GM12892 (cell line): Measurements from ENCODE around the gene ECE2.
"Not testable (repeated sequence)": the region's sequence is repeated elsewhere in the genome, so short reads cannot be mapped to it uniquely, and the experiment has no call there.

Experiments used
- DNase-seq: peaks from one replicate; pipeline ENCODE4 v3.0.0; 2011; ENCODE audit not compliant: insufficient read length
- FAIRE-seq: peaks from 2 replicates; lab custom pipeline; 2011; peaks lifted over from hg19 to GRCh38; lab: Jason Lieb, UNC
- POLR2A ChIP-seq: IDR thresholded peaks from 2 replicates; pipeline ENCODE4 v1.6.1; 2011; ENCODE audit warnings: low read depth, low read length, control low read depth
- POLR2AphosphoS5 ChIP-seq: IDR thresholded peaks from 2 replicates; pipeline ENCODE4 v1.6.1; 2011; ENCODE audit warnings: low read depth, low read length, control low read depth
- TAF1 ChIP-seq: IDR thresholded peaks from 2 replicates; pipeline ENCODE4 v1.6.1; 2011; ENCODE audit warnings: low read depth, mild to moderate bottlenecking, control low read depth, low read length, borderline replicate concordance

Gene ECE2

DNA sequence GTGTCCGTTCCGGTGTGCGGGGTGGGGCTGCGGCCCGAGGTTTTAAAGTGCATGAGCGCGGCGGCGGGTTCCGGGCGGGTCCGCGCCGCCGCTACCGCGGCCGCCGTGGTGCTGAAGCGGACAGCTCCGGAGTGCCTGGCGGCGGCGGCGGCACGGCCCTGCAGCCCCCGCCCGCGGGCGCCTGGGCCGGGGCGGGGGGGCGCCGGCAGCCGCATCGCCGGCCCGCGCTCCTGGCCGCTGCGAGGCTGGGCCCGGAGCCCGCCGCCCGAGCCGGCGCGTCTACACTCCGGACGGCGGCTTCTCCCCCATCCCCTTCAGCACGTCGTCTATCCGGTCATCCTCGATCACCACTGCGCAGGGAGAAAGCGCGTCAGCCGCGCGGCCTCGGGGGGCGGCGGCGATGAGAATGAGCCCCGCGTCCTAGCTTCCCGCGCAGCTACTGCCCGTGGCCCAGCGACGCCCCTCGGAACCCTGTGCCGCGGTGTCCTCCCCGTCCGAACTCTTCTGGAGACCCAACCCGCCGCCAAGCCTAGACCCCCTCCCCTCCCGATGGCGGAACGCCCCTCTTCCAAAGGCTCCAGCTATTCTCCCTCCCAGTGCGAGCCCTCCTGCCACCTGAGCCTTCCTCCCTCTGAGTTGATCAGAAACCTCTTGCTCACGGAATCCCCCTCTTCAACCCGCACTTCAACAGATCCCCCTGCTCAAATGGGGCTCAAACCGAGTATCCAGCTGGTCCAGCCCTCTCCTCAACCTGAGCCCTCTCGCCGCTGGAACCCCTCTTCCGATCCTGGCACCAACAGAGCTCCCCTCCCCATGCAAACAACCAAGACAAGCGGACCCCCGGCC, 15.7 kb upstream of the ECE2 start:
- DNase-seq (peak; percentile 58), FAIRE-seq (no peak)
- TF ChIP-seq POLR2A = no peak
- TF ChIP-seq POLR2AphosphoS5 = no peak
- TF ChIP-seq TAF1 = no peak

- DNase-seq (no peak), FAIRE-seq (no peak)
- no peak for TF ChIP-seq POLR2AphosphoS5
- no peak for TF ChIP-seq TAF1
- TF ChIP-seq POLR2A = no peak
Measured at GRCh38 chr3:184260724-184261269, 15.0 kb upstream of the ECE2 start.

DNA sequence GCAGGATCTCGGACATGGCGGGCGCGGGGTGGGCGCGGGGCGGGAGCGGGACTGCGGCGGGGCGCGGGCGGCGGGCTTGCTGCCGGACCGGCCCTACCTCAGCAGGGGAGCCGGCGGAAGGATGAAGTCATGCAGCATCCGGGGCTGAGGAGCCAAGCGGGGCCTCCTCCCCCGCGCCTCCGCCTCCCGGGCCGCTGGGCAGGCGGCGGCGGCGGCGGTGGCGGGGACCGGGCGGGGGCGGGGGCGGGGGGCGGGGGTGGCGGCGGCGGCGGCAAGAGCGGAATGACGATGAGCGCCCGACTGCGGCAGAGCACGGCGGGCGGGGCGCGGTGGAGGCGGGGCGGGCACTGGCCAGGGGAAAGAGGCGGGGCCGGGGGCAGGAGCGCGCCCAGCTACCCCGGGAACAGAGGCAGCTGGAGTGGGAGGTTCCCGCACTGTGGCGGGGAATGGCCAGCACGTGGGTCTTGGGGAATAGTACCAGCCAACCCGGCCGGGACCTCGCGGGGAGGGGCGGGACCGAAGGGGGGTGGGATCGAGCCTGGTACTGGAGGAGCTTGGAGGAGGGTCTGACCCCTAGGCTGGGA, 14.5 kb upstream of the ECE2 start, which contains the start of gene CAMK2N2:
Gene CAMK2N2, minus strand, starts transcription at position 284 of the 584 bp plus-strand sequence. Its CDS starts 268 bp downstream, at position 16.
- DNase-seq = peak; percentile 81
- no peak for FAIRE-seq
- no peak for TF ChIP-seq TAF1
- TF ChIP-seq POLR2AphosphoS5 = no peak
- TF ChIP-seq POLR2A = no peak

DNA sequence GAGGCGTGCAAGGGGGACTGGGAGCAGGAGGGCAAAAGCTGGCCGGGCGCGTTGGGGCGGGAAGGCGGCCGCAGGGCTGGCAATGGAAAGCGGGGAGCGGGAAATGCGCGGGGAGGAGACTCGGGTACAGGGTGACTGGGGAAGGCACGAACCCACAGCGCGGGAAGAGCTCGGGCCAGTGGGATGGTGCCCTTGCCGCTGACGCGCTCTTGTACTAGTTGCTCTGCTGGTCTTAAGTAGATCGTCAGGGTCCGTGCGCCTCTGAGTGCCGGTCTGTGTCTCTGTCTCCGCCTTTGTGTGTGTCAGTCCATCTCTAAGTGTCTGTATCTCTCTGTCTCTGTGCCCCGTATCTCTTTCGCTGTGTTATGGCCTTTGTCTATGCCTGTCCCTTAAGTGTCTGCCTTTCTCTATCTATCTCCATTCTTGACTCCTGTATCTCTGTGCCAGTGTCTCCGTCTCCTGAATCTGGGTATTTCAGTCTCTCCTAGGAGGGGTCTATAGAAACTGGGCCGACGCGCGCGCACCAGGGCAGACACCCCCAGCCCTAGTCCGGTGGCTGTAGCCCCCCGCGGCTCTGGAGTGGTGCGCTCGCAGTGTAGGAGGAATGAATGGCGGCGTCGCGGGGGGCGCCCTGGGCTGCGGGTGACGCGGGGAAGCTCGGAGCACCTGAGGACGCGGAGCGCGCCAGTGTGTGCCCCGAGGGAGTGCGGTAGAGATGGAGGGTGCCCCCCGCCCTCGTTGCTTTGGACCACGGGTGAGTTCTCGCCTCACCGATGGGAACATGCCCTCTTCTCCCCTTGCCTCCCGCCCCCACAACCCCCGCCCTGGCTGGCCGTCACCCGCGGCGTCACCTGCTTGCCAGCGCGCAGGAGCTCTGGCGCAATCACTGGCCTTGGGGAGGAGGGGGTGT, 13.7 kb upstream of the ECE2 start:
- FAIRE-seq = no peak
- no peak for TF ChIP-seq TAF1
- TF ChIP-seq POLR2A = no peak
- no peak for DNase-seq

GRCh38 chr3:184262764-184263179, 13.1 kb upstream of the ECE2 start:
- no peak for FAIRE-seq
- TF ChIP-seq POLR2A (no peak), POLR2AphosphoS5 (no peak), TAF1 (no peak)

DNA sequence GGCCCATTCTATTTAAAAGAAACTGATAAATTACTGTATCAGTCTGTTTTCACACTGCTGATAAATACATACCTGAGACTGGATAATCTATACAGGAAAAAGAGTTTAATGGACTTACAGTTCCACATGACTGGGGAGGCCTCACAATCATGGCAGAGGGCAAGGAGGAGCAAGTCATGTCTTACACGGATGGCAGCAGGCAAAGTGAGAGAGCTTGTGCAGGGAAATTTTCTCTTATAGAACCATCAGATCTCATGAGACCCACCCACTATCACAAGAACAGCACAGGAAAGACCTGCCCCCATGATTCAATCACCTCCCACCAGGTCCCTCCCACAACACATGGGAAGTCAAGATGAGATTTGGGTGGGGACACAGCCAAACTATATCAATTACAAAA, 8.6 kb upstream of the ECE2 start:
- not testable (repeated sequence) for FAIRE-seq, DNase-seq

More at GRCh38 chr3:184262764-184263179, 13.1 kb upstream of the ECE2 start:
- DNase-seq = no peak

DNA sequence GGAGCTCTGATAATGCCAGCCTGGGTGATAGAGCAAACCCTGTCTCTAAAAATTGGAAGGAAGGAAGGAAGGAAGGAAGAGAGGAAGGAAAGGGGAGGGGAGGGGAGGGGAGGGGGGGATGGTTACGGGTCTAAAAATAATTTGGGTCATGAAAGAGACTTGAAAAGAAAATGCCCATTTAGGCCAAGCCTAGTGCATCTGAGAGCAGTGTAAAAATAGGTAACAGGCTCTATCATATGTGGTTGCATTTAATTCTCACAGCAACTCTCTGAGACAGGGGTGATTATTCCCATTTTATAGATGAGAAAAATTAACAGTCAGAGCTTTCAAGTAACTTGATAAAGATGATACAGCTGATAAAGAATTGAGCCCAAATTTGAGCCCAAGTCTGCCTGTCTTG, 3.6 kb upstream of the ECE2 start:
- FAIRE-seq (no peak), DNase-seq (no peak)
- no peak for TF ChIP-seq POLR2A
- no peak for TF ChIP-seq TAF1
- no peak for TF ChIP-seq POLR2AphosphoS5

DNA sequence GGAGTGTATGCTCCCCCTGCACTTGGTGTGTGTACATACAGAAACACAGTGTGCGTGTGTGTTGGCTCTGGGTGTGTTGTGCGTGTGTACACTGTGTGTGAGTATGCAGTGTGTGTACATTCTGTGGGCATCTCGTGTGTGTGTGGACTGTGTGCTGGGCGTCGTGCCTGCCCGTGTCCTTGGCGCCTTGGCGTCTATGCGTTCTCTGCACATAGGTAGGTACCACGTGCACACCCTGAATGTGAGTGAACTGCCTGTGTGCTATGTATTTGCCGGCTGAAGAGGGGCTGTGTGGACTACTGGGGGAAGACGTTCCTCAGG, 481 bp upstream of the ECE2 start:
- FAIRE-seq (no peak), DNase-seq (no peak)
- TF ChIP-seq TAF1 (no peak), POLR2A (no peak), POLR2AphosphoS5 (no peak)

GRCh38 chr3:184277366-184277765, 1.5 kb downstream of the ECE2 start:
- DNase-seq (no peak), FAIRE-seq (no peak)
- TF ChIP-seq POLR2AphosphoS5 (no peak), TAF1 (no peak), POLR2A (no peak)

- DNase-seq (no peak), FAIRE-seq (no peak)
- TF ChIP-seq POLR2AphosphoS5 = no peak
- no peak for TF ChIP-seq POLR2A
- no peak for TF ChIP-seq TAF1
Measured at GRCh38 chr3:184282941-184283340, 7.1 kb downstream of the ECE2 start.

DNA sequence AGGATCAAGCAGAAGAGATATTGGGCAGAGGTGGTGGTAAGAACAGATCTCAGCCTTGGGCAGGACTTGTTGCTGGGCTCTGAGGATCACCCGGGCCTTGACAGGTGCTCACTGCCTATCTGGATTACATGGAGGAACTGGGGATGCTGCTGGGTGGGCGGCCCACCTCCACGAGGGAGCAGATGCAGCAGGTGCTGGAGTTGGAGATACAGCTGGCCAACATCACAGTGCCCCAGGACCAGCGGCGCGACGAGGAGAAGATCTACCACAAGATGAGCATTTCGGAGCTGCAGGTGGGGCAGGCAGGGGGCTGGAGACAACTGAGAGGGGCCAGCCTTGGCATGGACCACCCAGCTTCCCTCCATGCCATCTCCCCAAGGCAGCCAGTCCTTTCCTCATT, 7.9 kb downstream of the ECE2 start:
- no peak for DNase-seq
- no peak for TF ChIP-seq POLR2A
- no peak for TF ChIP-seq TAF1
- no peak for FAIRE-seq
